Kidney (tissue), 14 donors: Measurements from ENCODE around the gene VASP. TPM values are rescaled to one million over a fixed set of nuclear protein-coding genes. Genes with fewer than 3 reads are reported as not detected.
A peak's percentile ranks its signal among the peaks of the same experiment; 100 is the strongest.

Source experiments
- DNase-seq, 5 donors: peaks; one replicate each; pipeline ENCODE4 v3.0.0-alpha.2; 2013 to 2020
- FAIRE-seq: peaks from 2 replicates; lab custom pipeline; 2012; peaks lifted over from hg19 to GRCh38; lab: Jason Lieb, UNC
- H3K27ac ChIP-seq, 2 donors: one replicate each; pipeline ENCODE4 v1.7.0; 2013; ENCODE audit warnings: low read depth in 2 of 2, low read length in 2 of 2, inconsistent platforms in 1 of 2
- H3K27me3 ChIP-seq: one replicate; pipeline ENCODE4 v1.7.1; 2013; ENCODE audit warnings: low read length, inconsistent platforms; ENCODE audit not compliant: control insufficient read depth, insufficient read depth
- H3K36me3 ChIP-seq, 3 donors: one replicate each; pipeline versions ENCODE4 v1.7.0 to v1.7.1; 2013; ENCODE audit warnings: low read length in 3 of 3, control low read depth in 1 of 3, inconsistent platforms in 1 of 3; ENCODE audit not compliant: insufficient read depth in 3 of 3, control insufficient read depth in 2 of 3
- H3K4me1 ChIP-seq, 3 donors: one replicate each; pipeline versions ENCODE4 v1.7.0 to v1.7.1; 2013; ENCODE audit warnings: low read length in 3 of 3, inconsistent platforms in 1 of 3, low read depth in 1 of 3; ENCODE audit not compliant: control insufficient read depth in 2 of 3, insufficient read depth in 2 of 3
- H3K4me3 ChIP-seq, 3 donors: one replicate each; pipeline versions ENCODE4 v1.7.0 to v1.8.1; 2013; ENCODE audit warnings: low read length in 3 of 3, control low read depth in 1 of 3, inconsistent platforms in 1 of 3
- H3K9ac ChIP-seq, 3 donors: one replicate each; pipeline versions ENCODE4 v1.7.0 to v1.7.1; 2013; ENCODE audit warnings: low read length in 3 of 3, control low read depth in 1 of 3, inconsistent platforms in 1 of 3
- H3K9me3 ChIP-seq, 3 donors: one replicate each; pipeline versions ENCODE4 v1.7.0 to v1.7.1; 2013; ENCODE audit warnings: low read length in 3 of 3, control low read depth in 1 of 3, inconsistent platforms in 1 of 3; ENCODE audit not compliant: control insufficient read depth in 2 of 3, insufficient read depth in 1 of 3
- intact Hi-C: fragments of 100-400 bp; cut with DNase I; formaldehyde crosslinking; loops from one replicate; pipeline ENCODE4 v1.11.1; 2022
- polyA plus RNA-seq: library from polyadenylated mRNA; stranded (reverse); fragments of 350-450 nt; fragmentation: Illumina TruSeq; extraction: RNeasy Lipid Tissue Mini Kit (QIAGEN cat#74804); gene quantifications from one replicate; pipeline ENCODE4 v1.2.3, GENCODE V29; 2014; ENCODE audit warnings: low read depth, low replicate concordance; ENCODE audit not compliant: insufficient read depth
- total RNA-seq: library from RNA; stranded (reverse); fragmentation: NEBNext Ultra II Directional; extraction: Animal tissue kit (Norgen Biotek cat#: 25700); gene quantifications from one replicate; pipeline ENCODE4 v1.2.1, GENCODE V29; 2021
- TF ChIP-seq, protein P1 (sequence below): IDR thresholded peaks from 3 replicates; pipeline ENCODE4 v1.5.1; 2012; ENCODE audit warnings: mild to moderate bottlenecking, moderate library complexity, borderline replicate concordance; ENCODE audit not compliant: insufficient read depth; ENCODE audit errors: extremely low read depth
- donor health status: control.
- donor health status: control.
- donor health status: control.
- donor health status: control.
- donor health status: control.
- donor health status: DM: yes; HTN: yes; CAD: no.
- donor health status: Normal renal cell carcinoma (clear cell type).

The VASP gene
- total and polyA plus RNA-seq, 2 donors from 2014 or later = 36.3 to 105 TPM

DNA sequence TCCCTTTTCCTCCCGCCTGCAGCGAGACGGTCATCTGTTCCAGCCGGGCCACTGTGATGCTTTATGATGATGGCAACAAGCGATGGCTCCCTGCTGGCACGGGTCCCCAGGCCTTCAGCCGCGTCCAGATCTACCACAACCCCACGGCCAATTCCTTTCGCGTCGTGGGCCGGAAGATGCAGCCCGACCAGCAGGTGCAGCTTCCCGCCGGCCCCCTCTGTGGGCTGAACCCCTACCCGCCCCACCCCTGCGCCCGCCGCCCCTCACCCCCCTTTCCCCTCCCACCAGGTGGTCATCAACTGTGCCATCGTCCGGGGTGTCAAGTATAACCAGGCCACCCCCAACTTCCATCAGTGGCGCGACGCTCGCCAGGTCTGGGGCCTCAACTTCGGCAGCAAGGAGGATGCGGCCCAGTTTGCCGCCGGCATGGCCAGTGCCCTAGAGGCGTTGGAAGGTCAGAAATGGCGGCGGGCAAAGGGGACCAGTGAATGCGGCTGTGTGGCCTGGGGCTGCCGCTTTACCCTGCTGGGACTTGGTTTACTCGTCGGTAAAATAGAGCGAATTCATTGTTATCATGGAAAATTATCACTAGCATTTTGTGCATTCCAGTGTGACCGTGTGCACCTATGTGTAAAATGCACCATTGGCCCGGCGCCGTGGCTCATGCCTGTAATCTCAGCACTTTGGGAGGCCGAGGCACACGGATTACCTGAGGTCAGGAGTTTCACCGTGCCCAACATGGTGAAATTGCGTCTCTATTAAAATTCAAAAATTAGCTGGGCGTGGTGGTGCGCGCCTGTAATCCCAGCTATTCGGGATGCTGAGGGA is 10.6 kb downstream of the VASP start:
- TF ChIP-seq, protein P1, sequence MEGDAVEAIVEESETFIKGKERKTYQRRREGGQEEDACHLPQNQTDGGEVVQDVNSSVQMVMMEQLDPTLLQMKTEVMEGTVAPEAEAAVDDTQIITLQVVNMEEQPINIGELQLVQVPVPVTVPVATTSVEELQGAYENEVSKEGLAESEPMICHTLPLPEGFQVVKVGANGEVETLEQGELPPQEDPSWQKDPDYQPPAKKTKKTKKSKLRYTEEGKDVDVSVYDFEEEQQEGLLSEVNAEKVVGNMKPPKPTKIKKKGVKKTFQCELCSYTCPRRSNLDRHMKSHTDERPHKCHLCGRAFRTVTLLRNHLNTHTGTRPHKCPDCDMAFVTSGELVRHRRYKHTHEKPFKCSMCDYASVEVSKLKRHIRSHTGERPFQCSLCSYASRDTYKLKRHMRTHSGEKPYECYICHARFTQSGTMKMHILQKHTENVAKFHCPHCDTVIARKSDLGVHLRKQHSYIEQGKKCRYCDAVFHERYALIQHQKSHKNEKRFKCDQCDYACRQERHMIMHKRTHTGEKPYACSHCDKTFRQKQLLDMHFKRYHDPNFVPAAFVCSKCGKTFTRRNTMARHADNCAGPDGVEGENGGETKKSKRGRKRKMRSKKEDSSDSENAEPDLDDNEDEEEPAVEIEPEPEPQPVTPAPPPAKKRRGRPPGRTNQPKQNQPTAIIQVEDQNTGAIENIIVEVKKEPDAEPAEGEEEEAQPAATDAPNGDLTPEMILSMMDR = no peak
- no peaks in the 10 kb centered on the region for H3K9me3 ChIP-seq
- H3K27me3 ChIP-seq = no peaks in the 10 kb centered on the region
- H3K27ac ChIP-seq = no peak overlapping the region
- intact Hi-C loops = no loop called here
- DNase-seq (peak in 1 of 5 donors; percentile 74), FAIRE-seq (no peak)
- peaks cover 0 to 16% (median 15%) of the 10 kb centered on the region in 3 donors for H3K4me1 ChIP-seq
- no peak overlapping the region for H3K4me3 ChIP-seq
- no peak overlapping the region for H3K9ac ChIP-seq
- peaks cover 0 to 3% (median 0%) of the 10 kb centered on the region in 3 donors for H3K36me3 ChIP-seq

DNA sequence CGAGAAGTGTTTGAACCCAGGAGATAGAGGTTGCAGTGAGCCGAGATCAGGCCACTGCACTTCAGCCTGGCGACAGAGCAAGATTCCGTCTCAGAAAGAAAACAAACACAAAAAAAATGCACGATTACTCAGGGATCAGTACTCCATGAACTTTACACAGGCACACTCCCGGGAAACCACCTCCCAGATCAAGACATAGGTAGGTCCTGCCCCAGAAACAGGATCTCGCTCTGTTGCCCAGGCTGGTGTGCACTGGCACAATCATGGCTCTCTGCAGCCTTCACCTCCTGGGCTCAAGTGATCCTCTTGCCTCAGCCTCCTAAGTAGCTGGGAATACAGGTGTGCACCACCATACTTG is 11.2 kb downstream of the VASP start:
- TF ChIP-seq, protein P1 = no peak
- Histone ChIP-seq H3K36me3 (peaks cover 0 to 3% (median 0%) of the 10 kb centered on the region in 3 donors), H3K4me1 (peaks cover 0 to 16% (median 15%) of the 10 kb centered on the region in 3 donors), H3K9ac (no peak overlapping the region), H3K4me3 (no peak overlapping the region), H3K9me3 (no peaks in the 10 kb centered on the region), H3K27me3 (no peaks in the 10 kb centered on the region), H3K27ac (no peak overlapping the region)
- FAIRE-seq = no peak
- intact Hi-C loops = no loop called here
- no peak for DNase-seq

DNA sequence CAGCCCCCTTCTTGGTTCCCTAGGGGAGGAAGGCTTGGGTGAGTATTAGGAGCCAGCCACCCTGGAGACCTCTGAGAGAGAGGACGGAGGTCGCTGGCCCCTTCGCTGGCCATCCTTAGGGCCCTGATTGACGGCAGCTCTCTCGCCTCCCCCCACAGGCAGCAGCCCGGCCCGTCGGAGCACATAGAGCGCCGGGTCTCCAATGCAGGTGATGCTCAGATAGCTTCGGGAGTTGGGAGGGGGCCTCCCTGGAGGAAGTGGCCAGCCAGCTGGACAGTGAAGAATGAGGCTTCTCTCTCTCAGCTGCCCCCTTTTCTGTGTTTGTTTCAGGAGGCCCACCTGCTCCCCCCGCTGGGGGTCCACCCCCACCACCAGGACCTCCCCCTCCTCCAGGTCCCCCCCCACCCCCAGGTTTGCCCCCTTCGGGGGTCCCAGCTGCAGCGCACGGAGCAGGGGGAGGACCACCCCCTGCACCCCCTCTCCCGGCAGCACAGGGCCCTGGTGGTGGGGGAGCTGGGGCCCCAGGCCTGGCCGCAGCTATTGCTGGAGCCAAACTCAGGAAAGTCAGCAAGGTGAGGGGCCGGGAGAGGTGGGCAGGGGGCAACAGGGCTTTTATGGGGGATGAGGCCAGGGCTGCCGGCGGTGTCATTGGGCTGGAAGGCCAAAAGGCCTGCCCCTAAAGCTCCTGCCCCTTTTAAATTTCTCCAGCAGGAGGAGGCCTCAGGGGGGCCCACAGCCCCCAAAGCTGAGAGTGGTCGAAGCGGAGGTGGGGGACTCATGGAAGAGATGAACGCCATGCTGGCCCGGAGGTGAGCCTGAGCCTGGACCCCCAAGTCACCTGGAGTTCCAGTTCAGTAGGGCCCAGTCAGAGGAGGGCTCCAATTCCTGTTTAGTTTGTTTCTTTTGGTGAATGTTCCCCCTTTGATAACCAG is 15.0 kb downstream of the VASP start:
- intact Hi-C loops = no loop called here
- H3K9ac ChIP-seq = no peak overlapping the region
- DNase-seq (peak in 1 of 5 donors; percentile 75), FAIRE-seq (no peak)
- no peak overlapping the region for H3K27ac ChIP-seq
- H3K4me3 ChIP-seq = no peak overlapping the region
- H3K9me3 ChIP-seq = no peaks in the 10 kb centered on the region
- peaks cover 5 to 13% (median 6%) of the 10 kb centered on the region in 3 donors for H3K36me3 ChIP-seq
- no peaks in the 10 kb centered on the region for H3K4me1 ChIP-seq
- TF ChIP-seq, protein P1 = no peak
- no peaks in the 10 kb centered on the region for H3K27me3 ChIP-seq
